HG02759 (cell line): Measurements from ENCODE around the gene TIMM23B.
A peak's percentile ranks its signal among the peaks of the same experiment; 100 is the strongest.
"Not testable (repeated sequence)": the region's sequence is repeated elsewhere in the genome, so short reads cannot be mapped to it uniquely, and the experiment has no call there.

Source experiments
- ATAC-seq: cut with Tn5 transposase; IDR thresholded peaks from one replicate; pipeline ENCODE4 v1.9.1; 2021; ENCODE audit warnings: mild to moderate bottlenecking, moderate library complexity; ENCODE audit not compliant: unreplicated experiment

The TIMM23B gene

GRCh38 chr10:49941447-49942338 is at the start of gene TIMM23B, which contains the start of gene PARG:
Gene TIMM23B (plus strand): TSS chr10:49942053. CDS start chr10:49942195, 142 bp downstream.
Gene PARG (minus strand): TSS chr10:49942027. CDS start chr10:49941725, 302 bp downstream.
- peak; percentile 77 for ATAC-seq

GRCh38 chr10:49899999-49900398 is 41.9 kb upstream of the TIMM23B start:
- ATAC-seq: not testable (repeated sequence)

- ATAC-seq: not testable (repeated sequence)
Observed at GRCh38 chr10:49900406-49900805, 41.4 kb upstream of the TIMM23B start.

GRCh38 chr10:49903829-49904228 is 38.0 kb upstream of the TIMM23B start:
- not testable (repeated sequence) for ATAC-seq

- ATAC-seq: not testable (repeated sequence)
Observed at GRCh38 chr10:49908290-49909080, 33.4 kb upstream of the TIMM23B start.

- not testable (repeated sequence) for ATAC-seq
Observed at GRCh38 chr10:49910295-49910694, 31.6 kb upstream of the TIMM23B start.

- ATAC-seq: not testable (repeated sequence)
Observed at GRCh38 chr10:49916451-49916850, 25.4 kb upstream of the TIMM23B start.

- not testable (repeated sequence) for ATAC-seq
Observed at GRCh38 chr10:49917927-49918326, 23.9 kb upstream of the TIMM23B start.

GRCh38 chr10:49922041-49922440 is 19.8 kb upstream of the TIMM23B start:
- ATAC-seq: not testable (repeated sequence)

GRCh38 chr10:49923572-49923971 is 18.3 kb upstream of the TIMM23B start:
- ATAC-seq: not testable (repeated sequence)

- not testable (repeated sequence) for ATAC-seq
Observed at GRCh38 chr10:49931276-49931675, 10.6 kb upstream of the TIMM23B start.

- not testable (repeated sequence) for ATAC-seq
Observed at GRCh38 chr10:49931959-49932728, 9.7 kb upstream of the TIMM23B start.

- ATAC-seq: peak; percentile 18
Observed at GRCh38 chr10:49942339-49942705, 469 bp downstream of the TIMM23B start.

GRCh38 chr10:49943607-49944006 is 1.8 kb downstream of the TIMM23B start:
- ATAC-seq: not testable (repeated sequence)

- ATAC-seq: peak; percentile 70
Observed at GRCh38 chr10:49948142-49948541, 6.3 kb downstream of the TIMM23B start.

- not testable (repeated sequence) for ATAC-seq
Observed at GRCh38 chr10:49948737-49949136, 6.9 kb downstream of the TIMM23B start.

GRCh38 chr10:49952006-49952405 is 10.2 kb downstream of the TIMM23B start:
- not testable (repeated sequence) for ATAC-seq

- not testable (repeated sequence) for ATAC-seq
Observed at GRCh38 chr10:49953122-49953521, 11.3 kb downstream of the TIMM23B start.

GRCh38 chr10:49970331-49970857 is 28.5 kb downstream of the TIMM23B start:
- ATAC-seq: not testable (repeated sequence)

- ATAC-seq: not testable (repeated sequence)
Observed at GRCh38 chr10:49971466-49971865, 29.6 kb downstream of the TIMM23B start.
